ENCODE data around the gene KRTAP5-5.

DNA sequence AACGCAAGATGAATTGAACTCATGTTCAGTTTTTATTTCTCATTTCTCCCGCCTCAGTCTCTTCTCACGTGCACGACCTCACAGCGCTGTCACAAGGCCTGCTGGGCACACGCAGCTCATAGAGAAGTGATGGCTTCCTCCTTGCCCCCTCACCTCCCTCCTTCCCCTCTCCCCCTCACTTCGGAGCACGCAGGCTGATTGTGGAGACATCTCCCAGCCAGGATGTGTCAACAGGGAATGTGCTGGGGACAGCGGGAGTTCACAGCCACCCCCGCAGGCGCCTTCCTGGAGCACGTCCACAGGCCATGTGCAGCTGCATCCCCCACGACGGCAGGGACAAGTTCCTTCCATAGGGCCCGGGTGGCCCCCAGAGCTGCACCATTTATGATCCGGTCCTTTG is 38.3 kb downstream of the KRTAP5-5 start:
- TF ChIP-seq POLR2A (IDR thresholded peaks at IDR 0.05) (no peak), POLR2AphosphoS5 (IDR thresholded peaks at IDR 0.05) (peak; percentile 86 to 89 (median 86))
- TF ChIP-seq, protein P1, sequence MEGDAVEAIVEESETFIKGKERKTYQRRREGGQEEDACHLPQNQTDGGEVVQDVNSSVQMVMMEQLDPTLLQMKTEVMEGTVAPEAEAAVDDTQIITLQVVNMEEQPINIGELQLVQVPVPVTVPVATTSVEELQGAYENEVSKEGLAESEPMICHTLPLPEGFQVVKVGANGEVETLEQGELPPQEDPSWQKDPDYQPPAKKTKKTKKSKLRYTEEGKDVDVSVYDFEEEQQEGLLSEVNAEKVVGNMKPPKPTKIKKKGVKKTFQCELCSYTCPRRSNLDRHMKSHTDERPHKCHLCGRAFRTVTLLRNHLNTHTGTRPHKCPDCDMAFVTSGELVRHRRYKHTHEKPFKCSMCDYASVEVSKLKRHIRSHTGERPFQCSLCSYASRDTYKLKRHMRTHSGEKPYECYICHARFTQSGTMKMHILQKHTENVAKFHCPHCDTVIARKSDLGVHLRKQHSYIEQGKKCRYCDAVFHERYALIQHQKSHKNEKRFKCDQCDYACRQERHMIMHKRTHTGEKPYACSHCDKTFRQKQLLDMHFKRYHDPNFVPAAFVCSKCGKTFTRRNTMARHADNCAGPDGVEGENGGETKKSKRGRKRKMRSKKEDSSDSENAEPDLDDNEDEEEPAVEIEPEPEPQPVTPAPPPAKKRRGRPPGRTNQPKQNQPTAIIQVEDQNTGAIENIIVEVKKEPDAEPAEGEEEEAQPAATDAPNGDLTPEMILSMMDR (IDR thresholded peaks at IDR 0.05 in 8 of 11, conservative IDR thresholded peaks at IDR 0.05 in 3 of 11) = no peak
